HG02973 (cell line): ENCODE results near the gene METTL14.

Experiments
- ATAC-seq: cut with Tn5 transposase; IDR thresholded peaks from one replicate; pipeline ENCODE4 v1.9.1; 2021; ENCODE audit warnings: moderate library complexity; ENCODE audit not compliant: unreplicated experiment

METTL14 gene

GRCh38 chr4:118756958-118757357, 71.8 kb downstream of the METTL14 start:
- no peak for ATAC-seq

- no peak for ATAC-seq
These were observed 72.6 kb downstream of the METTL14 start for GRCh38 chr4:118757761-118758251.

- no peak for ATAC-seq
These were observed 73.1 kb downstream of the METTL14 start for GRCh38 chr4:118758293-118758692.

- no peak for ATAC-seq
These were observed 74.3 kb downstream of the METTL14 start for GRCh38 chr4:118759481-118759880.

GRCh38 chr4:118760092-118760491, 74.9 kb downstream of the METTL14 start:
- ATAC-seq, result peak; percentile 41

GRCh38 chr4:118760493-118760892, 75.3 kb downstream of the METTL14 start:
- peak; percentile 99 for ATAC-seq

GRCh38 chr4:118761397-118762016, 76.3 kb downstream of the METTL14 start:
- no peak for ATAC-seq

GRCh38 chr4:118762155-118762554, 77.0 kb downstream of the METTL14 start:
- ATAC-seq, result no peak

- ATAC-seq, result no peak
These were observed 77.7 kb downstream of the METTL14 start for GRCh38 chr4:118762730-118763477.
